T1000 (cell line): ENCODE data around the gene STKLD1.
"Not testable (repeated sequence)": the region's sequence is repeated elsewhere in the genome, so short reads cannot be mapped to it uniquely, and the experiment has no call there.

Source experiments
- DNase-seq: peaks from one replicate; lab custom pipeline; 2025; ENCODE audit warnings: mixed read lengths; lab: John Stamatoyannopoulos, UW

Gene STKLD1

GRCh38 chr9:133362359-133363044, 13.7 kb upstream of the STKLD1 start:
- DNase-seq: no peak

GRCh38 chr9:133366435-133366834, 9.7 kb upstream of the STKLD1 start:
- DNase-seq: no peak

GRCh38 chr9:133367221-133367620, 8.9 kb upstream of the STKLD1 start:
- no peak for DNase-seq

GRCh38 chr9:133367778-133368177, 8.4 kb upstream of the STKLD1 start:
- DNase-seq: no peak

GRCh38 chr9:133368249-133368881, 7.8 kb upstream of the STKLD1 start:
- no peak for DNase-seq

GRCh38 chr9:133369422-133369821, 6.7 kb upstream of the STKLD1 start:
- no peak for DNase-seq

- no peak for DNase-seq
Observed at GRCh38 chr9:133369933-133370332, 6.2 kb upstream of the STKLD1 start.

GRCh38 chr9:133370685-133371084, 5.5 kb upstream of the STKLD1 start:
- no peak for DNase-seq

GRCh38 chr9:133371261-133371711, 4.9 kb upstream of the STKLD1 start:
- no peak for DNase-seq

GRCh38 chr9:133372144-133372543, 4.0 kb upstream of the STKLD1 start:
- DNase-seq: no peak

GRCh38 chr9:133374612-133375115, 1.5 kb upstream of the STKLD1 start:
- no peak for DNase-seq

- no peak for DNase-seq
Observed at GRCh38 chr9:133375116-133375723, 946 bp upstream of the STKLD1 start.

- DNase-seq: not testable (repeated sequence)
Observed at GRCh38 chr9:133377280-133377679, 1.1 kb downstream of the STKLD1 start.

GRCh38 chr9:133377721-133378216, 1.6 kb downstream of the STKLD1 start:
- no peak for DNase-seq

GRCh38 chr9:133378408-133378962, 2.3 kb downstream of the STKLD1 start:
- DNase-seq: no peak

GRCh38 chr9:133379153-133380086, 3.3 kb downstream of the STKLD1 start:
- DNase-seq: no peak

- DNase-seq: no peak
Observed at GRCh38 chr9:133380734-133381133, 4.6 kb downstream of the STKLD1 start.

GRCh38 chr9:133382507-133383141, 6.5 kb downstream of the STKLD1 start:
- no peak for DNase-seq

- DNase-seq: no peak
Observed at GRCh38 chr9:133383438-133383837, 7.3 kb downstream of the STKLD1 start.

- DNase-seq: no peak
Observed at GRCh38 chr9:133384736-133385321, 8.7 kb downstream of the STKLD1 start.

GRCh38 chr9:133385452-133385851, 9.3 kb downstream of the STKLD1 start:
- no peak for DNase-seq
